Measurements from ENCODE around the gene MAVS. TPM values are rescaled to one million over a fixed set of nuclear protein-coding genes. Genes with fewer than 3 reads are reported as not detected.

Gene MAVS
- polyA plus RNA-seq, 1 of the 3 experiments (the other 2 are of a cell fraction): 9.1 TPM

GRCh38 chr20:3873507-3873906 lies 26.9 kb downstream of the MAVS start (continued):
- TF ChIP-seq CTCF (IDR thresholded peaks at IDR 0.05): no peak
- no peak for TF ChIP-seq SMC3 (IDR thresholded peaks at IDR 0.05; ENCODE audit: low read depth, low read length)

- CTCF ChIA-PET: interaction anchor here (2.3 kb wide), 1 partner anchor 20 kb away, joined by 14 read pairs; no protein-coding TSS in a partner anchor
These were observed 27.7 kb downstream of the MAVS start for GRCh38 chr20:3874194-3874844.

More at GRCh38 chr20:3874194-3874844, 27.7 kb downstream of the MAVS start:
- WGBS (ENCODE audit: low lambda C conversion rate): 59% methylated on average over 3 of the region's 3 CpGs
- Histone ChIP-seq H3K9me2 (no peaks in the 10 kb centered on the region), H3K27ac (ENCODE audit: low read depth in 2 of 2, low read length in 1 of 2) (no peak overlapping the region), H3K36me3 (replicated peaks in 1 of 2; ENCODE audit: control insufficient read depth in 1 of 2, insufficient read depth in 2 of 2, low read length in 1 of 2) (peaks cover 11 to 25% of the 10 kb centered on the region in 2 experiments), H3K79me2 (ENCODE audit: insufficient read depth) (peaks cover 30% of the 10 kb centered on the region; the same call in 1 of the 2 replicates), H3K4me3 (ENCODE audit: low read depth in 2 of 2, low read length in 1 of 2) (no peak overlapping the region), H3K4me2 (no peak overlapping the region), H3K27me3 (ENCODE audit: insufficient read depth) (no peaks in the 10 kb centered on the region), H3F3A (replicated peaks; ENCODE audit: insufficient read depth) (peaks cover 6% of the 10 kb centered on the region), H4K20me1 (ENCODE audit: insufficient read depth) (no peaks in the 10 kb centered on the region; the same call in 1 of the 2 replicates), H3K4me1 (ENCODE audit: control insufficient read depth in 1 of 2, insufficient read depth in 2 of 2, low read depth in 1 of 2, low read length in 1 of 2) (peaks cover 0 to 2% of the 10 kb centered on the region in 2 experiments; a peak in 1 of 4 replicates), H3K9ac (no peak overlapping the region), H2AFZ (ENCODE audit: low read depth) (no peak overlapping the region), H3K9me3 (no peaks in the 10 kb centered on the region)
- DNase-seq: no peak
- TF ChIP-seq CHD2 (IDR thresholded peaks at IDR 0.05; ENCODE audit: low read length, partially characterized antibody): no peak
- TF ChIP-seq RAD21 (IDR thresholded peaks at IDR 0.05; ENCODE audit: low read length): no peak
- no peak for TF ChIP-seq TCF12 (IDR thresholded peaks at IDR 0.05)
- no peak for TF ChIP-seq FOXJ3 (CRISPR knock-in tag; IDR thresholded peaks at IDR 0.05)
- no peak for TF ChIP-seq JUND (IDR thresholded peaks at IDR 0.05)
- no peak for TF ChIP-seq SMC3 (IDR thresholded peaks at IDR 0.05; ENCODE audit: low read depth, low read length)
- TF ChIP-seq TEAD4 (IDR thresholded peaks at IDR 0.05; ENCODE audit: borderline replicate concordance, insufficient read depth): no peak
- TF ChIP-seq GABPA (IDR thresholded peaks at IDR 0.05; ENCODE audit: low read depth): no peak
- no peak for TF ChIP-seq FOSL2 (IDR thresholded peaks at IDR 0.05; ENCODE audit: borderline replicate concordance, low read depth)
- TF ChIP-seq MXI1 (IDR thresholded peaks at IDR 0.05; ENCODE audit: low read depth, low read length): no peak
- TF ChIP-seq REST (IDR thresholded peaks at IDR 0.05; ENCODE audit: low read depth, low read length): no peak
- no peak for TF ChIP-seq SIN3A (IDR thresholded peaks at IDR 0.05; ENCODE audit: borderline replicate concordance, low read depth, low read length)
- no peak for TF ChIP-seq POLR2AphosphoS5 (IDR thresholded peaks at IDR 0.05; ENCODE audit: low read depth, low read length)
- no peak for TF ChIP-seq RFX5 (IDR thresholded peaks at IDR 0.05; ENCODE audit: low read length)
- POLR2A ChIA-PET: no interaction called here

Data from SK-N-SH (cell line).